Mesothelial cell of epicardium (in vitro differentiated cells): ENCODE data around the gene MFAP2. TPM values are rescaled to one million over a fixed set of nuclear protein-coding genes. Genes with fewer than 3 reads are reported as not detected.

Source experiments
- DNase-seq, 2 experiments: peaks; one replicate each; pipeline ENCODE4 v3.0.0; 2021; ENCODE audit warnings: low spot score in 2 of 2; ENCODE audit not compliant: unreplicated experiment in 2 of 2
- H3K27ac Mint-ChIP-seq: 2 replicates; pipeline ENCODE4 v1.8.0; 2021; ENCODE audit warnings: mixed read lengths
- H3K27me3 Mint-ChIP-seq: 2 replicates; pipeline ENCODE4 v1.8.0; 2021; ENCODE audit warnings: low read depth, mixed read lengths
- H3K36me3 Mint-ChIP-seq: 2 replicates; pipeline ENCODE4 v1.8.0; 2021; ENCODE audit warnings: mixed read lengths
- H3K4me1 Mint-ChIP-seq: 2 replicates; pipeline ENCODE4 v1.8.0; 2021; ENCODE audit warnings: mixed read lengths
- H3K4me3 Mint-ChIP-seq: 2 replicates; pipeline ENCODE4 v1.8.0; 2021; ENCODE audit warnings: mild to moderate bottlenecking, moderate library complexity, mixed read lengths
- H3K9me3 Mint-ChIP-seq: 2 replicates; pipeline ENCODE4 v1.8.0; 2021; ENCODE audit warnings: mixed read lengths
- total RNA-seq: library from RNA; stranded (reverse); gene quantifications from 3 replicates; pipeline ENCODE4 v1.2.1, GENCODE V29; 2021
- TF ChIP-seq, protein P1 (sequence below): fragments of 200-600 bp; sonication (generic); IDR thresholded peaks from one replicate; pipeline ENCODE4 v1.5.0; 2021; ENCODE audit warnings: antibody characterized with exemption; ENCODE audit not compliant: unreplicated experiment

The MFAP2 gene
- total RNA-seq, 1 donor from 2014 or later = 445 TPM

DNA sequence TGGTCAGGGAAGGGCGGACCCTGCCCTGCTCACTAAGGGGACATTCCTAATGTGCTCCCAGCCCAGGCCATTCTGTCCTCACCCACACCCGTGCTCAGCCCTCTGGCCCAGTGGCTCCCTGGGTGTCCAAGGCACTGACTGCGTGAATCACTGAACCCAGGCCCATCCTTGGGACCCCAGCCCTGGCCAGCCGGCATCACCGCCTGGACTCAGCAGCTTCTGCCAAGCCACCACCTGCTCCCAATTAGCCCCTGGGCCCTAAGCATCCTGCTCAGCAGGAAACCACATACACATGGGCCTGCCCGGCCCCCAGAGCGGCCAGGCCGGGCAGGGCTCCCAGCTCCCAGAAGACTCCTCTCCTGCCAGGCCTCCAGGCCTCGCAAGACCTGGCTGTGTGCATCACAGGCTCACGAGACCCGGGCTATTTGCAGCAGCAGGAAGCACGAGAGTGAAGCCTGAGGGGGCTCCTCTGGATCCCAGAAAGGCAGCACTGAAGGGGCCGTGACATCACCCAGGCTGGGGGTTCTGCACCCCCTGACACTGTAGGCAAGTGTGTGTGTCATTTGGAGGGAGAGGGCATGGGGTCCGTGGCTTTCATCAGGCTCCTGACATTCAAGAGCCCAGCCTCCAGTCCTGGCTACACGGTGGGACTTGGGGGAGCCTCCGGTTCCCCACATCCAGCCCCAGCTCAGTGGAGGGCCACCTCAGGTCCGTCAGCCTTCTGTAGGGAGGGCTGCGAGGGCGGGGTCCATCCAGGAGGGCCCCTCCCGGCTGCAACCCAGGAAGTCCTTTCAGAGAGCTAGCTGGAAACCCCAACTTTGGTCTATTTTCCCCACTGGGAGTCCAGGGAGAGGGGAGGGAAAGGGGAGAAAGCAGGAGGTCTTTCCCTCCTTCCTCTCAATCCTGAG, 1.6 kb downstream of the MFAP2 start:
- no peak for DNase-seq
- Mint-ChIP-seq H3K27ac (peak overlapping the region; percentile 81), H3K4me1 (peaks cover 50% of the 10 kb centered on the region), H3K4me3 (peak overlapping the region; percentile 85), H3K36me3 (peaks cover 12% of the 10 kb centered on the region), H3K27me3 (no peaks in the 10 kb centered on the region), H3K9me3 (no peaks in the 10 kb centered on the region)
- TF ChIP-seq, protein P1, sequence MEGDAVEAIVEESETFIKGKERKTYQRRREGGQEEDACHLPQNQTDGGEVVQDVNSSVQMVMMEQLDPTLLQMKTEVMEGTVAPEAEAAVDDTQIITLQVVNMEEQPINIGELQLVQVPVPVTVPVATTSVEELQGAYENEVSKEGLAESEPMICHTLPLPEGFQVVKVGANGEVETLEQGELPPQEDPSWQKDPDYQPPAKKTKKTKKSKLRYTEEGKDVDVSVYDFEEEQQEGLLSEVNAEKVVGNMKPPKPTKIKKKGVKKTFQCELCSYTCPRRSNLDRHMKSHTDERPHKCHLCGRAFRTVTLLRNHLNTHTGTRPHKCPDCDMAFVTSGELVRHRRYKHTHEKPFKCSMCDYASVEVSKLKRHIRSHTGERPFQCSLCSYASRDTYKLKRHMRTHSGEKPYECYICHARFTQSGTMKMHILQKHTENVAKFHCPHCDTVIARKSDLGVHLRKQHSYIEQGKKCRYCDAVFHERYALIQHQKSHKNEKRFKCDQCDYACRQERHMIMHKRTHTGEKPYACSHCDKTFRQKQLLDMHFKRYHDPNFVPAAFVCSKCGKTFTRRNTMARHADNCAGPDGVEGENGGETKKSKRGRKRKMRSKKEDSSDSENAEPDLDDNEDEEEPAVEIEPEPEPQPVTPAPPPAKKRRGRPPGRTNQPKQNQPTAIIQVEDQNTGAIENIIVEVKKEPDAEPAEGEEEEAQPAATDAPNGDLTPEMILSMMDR = no peak

- H3K9me3 Mint-ChIP-seq = no peaks in the 10 kb centered on the region
- DNase-seq = no peak
- TF ChIP-seq, protein P1 = no peak
- H3K4me3 Mint-ChIP-seq = peak overlapping the region; percentile 85
- no peaks in the 10 kb centered on the region for H3K27me3 Mint-ChIP-seq
- H3K27ac Mint-ChIP-seq = peak overlapping the region; percentile 67
- peaks cover 12% of the 10 kb centered on the region for H3K36me3 Mint-ChIP-seq
- H3K4me1 Mint-ChIP-seq = peaks cover 44% of the 10 kb centered on the region
These were observed 2.3 kb downstream of the MFAP2 start for GRCh38 chr1:16978139-16978538.

- H3K4me3 Mint-ChIP-seq = peak overlapping the region; percentile 85
- peak overlapping the region; percentile 39 for H3K27ac Mint-ChIP-seq
- TF ChIP-seq, protein P1 = no peak
- H3K36me3 Mint-ChIP-seq = peaks cover 15% of the 10 kb centered on the region
- H3K4me1 Mint-ChIP-seq = peaks cover 43% of the 10 kb centered on the region
- H3K9me3 Mint-ChIP-seq = no peaks in the 10 kb centered on the region
- no peaks in the 10 kb centered on the region for H3K27me3 Mint-ChIP-seq
- no peak for DNase-seq
These were observed 3.0 kb downstream of the MFAP2 start for GRCh38 chr1:16977377-16977776.

DNA sequence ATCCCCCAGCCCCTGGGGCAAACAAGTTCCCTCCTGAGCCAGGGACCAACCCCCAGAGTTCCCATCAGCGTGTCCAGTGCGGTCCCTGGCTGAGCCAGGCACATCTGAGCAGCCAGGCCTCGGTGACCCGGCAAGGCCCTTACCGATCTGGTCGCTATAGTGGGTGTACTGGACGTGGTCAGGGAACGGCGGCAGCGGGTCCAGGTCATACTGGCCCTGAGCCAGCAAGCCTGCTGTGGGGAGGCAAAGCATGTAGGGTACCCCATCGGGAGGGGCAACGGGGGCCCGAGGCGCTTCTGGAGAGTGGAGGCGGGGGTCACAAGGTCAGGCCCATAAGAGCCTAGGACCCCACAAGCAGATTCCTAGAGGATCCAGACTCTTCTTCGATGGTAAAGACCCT, 3.5 kb downstream of the MFAP2 start:
- peaks cover 43% of the 10 kb centered on the region for H3K4me1 Mint-ChIP-seq
- peak overlapping the region; percentile 50 for H3K27ac Mint-ChIP-seq
- no peak for DNase-seq
- no peaks in the 10 kb centered on the region for H3K9me3 Mint-ChIP-seq
- peak overlapping the region; percentile 22 for H3K4me3 Mint-ChIP-seq
- no peaks in the 10 kb centered on the region for H3K27me3 Mint-ChIP-seq
- H3K36me3 Mint-ChIP-seq = peaks cover 15% of the 10 kb centered on the region
- TF ChIP-seq, protein P1 = no peak

GRCh38 chr1:16975838-16976237, 4.6 kb downstream of the MFAP2 start:
- Mint-ChIP-seq H3K27me3 (no peaks in the 10 kb centered on the region), H3K9me3 (no peaks in the 10 kb centered on the region), H3K4me1 (peaks cover 36% of the 10 kb centered on the region), H3K4me3 (no peak overlapping the region), H3K36me3 (peaks cover 15% of the 10 kb centered on the region), H3K27ac (peak overlapping the region; percentile 72)
- TF ChIP-seq, protein P1 = no peak
- no peak for DNase-seq
